ENCODE data around the gene PEAR1. TPM values are rescaled to one million over a fixed set of nuclear protein-coding genes. Genes with fewer than 3 reads are reported as not detected.

PEAR1 gene
- total and polyA plus RNA-seq, 8 donors: 1.2 to 16.3 (median 2.7) TPM

GRCh38 chr1:156905176-156905575 lies 11.7 kb downstream of the PEAR1 start:
- intact Hi-C loops (cut with DNase I; ENCODE audit: low total_unique reads): no loop called here
- Histone ChIP-seq H3K9me3 (no peaks in the 10 kb centered on the region), H3K27ac (no peak overlapping the region), H3K4me1 (peaks cover 4 to 39% (median 22%) of the 10 kb centered on the region in 4 donors), H3K36me3 (peaks cover 0 to 19% (median 4%) of the 10 kb centered on the region in 4 donors), H3K4me3 (no peak overlapping the region), H3K27me3 (peaks cover 0 to 62% (median 7%) of the 10 kb centered on the region in 3 donors)
- TF ChIP-seq CTCF (IDR thresholded peaks at IDR 0.05) (no peak), POLR2A (IDR thresholded peaks at IDR 0.05) (no peak)
- WGBS, 5 donors: 76 to 90% (median 82%) methylated on average over 13 to 16 of the region's 16 CpGs
- DNase-seq: no peak

GRCh38 chr1:156905651-156906050 lies 12.1 kb downstream of the PEAR1 start:
- no peak overlapping the region for H3K27ac ChIP-seq
- peaks cover 0 to 19% (median 4%) of the 10 kb centered on the region in 4 donors for H3K36me3 ChIP-seq
- intact Hi-C loops (cut with DNase I; ENCODE audit: low total_unique reads): no loop called here
- 33 to 71% (median 54%) methylated on average over 4 of the region's 4 CpGs for WGBS, 5 donors
- peaks cover 4 to 39% (median 26%) of the 10 kb centered on the region in 4 donors for H3K4me1 ChIP-seq
- H3K4me3 ChIP-seq: no peak overlapping the region
- TF ChIP-seq POLR2A (IDR thresholded peaks at IDR 0.05) (no peak), CTCF (IDR thresholded peaks at IDR 0.05) (no peak), EP300 (IDR thresholded peaks at IDR 0.05) (no peak)
- DNase-seq: no peak
- H3K27me3 ChIP-seq: peaks cover 0 to 62% (median 7%) of the 10 kb centered on the region in 3 donors
- no peaks in the 10 kb centered on the region for H3K9me3 ChIP-seq

GRCh38 chr1:156906206-156906906 lies 12.8 kb downstream of the PEAR1 start:
- no peak for TF ChIP-seq EP300 (IDR thresholded peaks at IDR 0.05)
- no peak for TF ChIP-seq POLR2AphosphoS5 (IDR thresholded peaks at IDR 0.05)
- 88 to 96% (median 93%) methylated on average over 9 to 16 of the region's 16 CpGs for WGBS, 5 donors
- intact Hi-C loops (cut with DNase I; ENCODE audit: low total_unique reads): no loop called here
- no peak overlapping the region for H3K27ac ChIP-seq
- H3K4me3 ChIP-seq: no peak overlapping the region
- no peaks in the 10 kb centered on the region for H3K9me3 ChIP-seq
- peaks cover 4 to 35% (median 25%) of the 10 kb centered on the region in 4 donors for H3K4me1 ChIP-seq
- H3K27me3 ChIP-seq: peaks cover 0 to 57% (median 7%) of the 10 kb centered on the region in 3 donors
- DNase-seq: no peak
- peaks cover 0 to 19% (median 4%) of the 10 kb centered on the region in 4 donors for H3K36me3 ChIP-seq

- Histone ChIP-seq H3K4me1 (peaks cover 0 to 32% (median 23%) of the 10 kb centered on the region in 4 donors), H3K27ac (no peak overlapping the region), H3K9me3 (no peaks in the 10 kb centered on the region), H3K27me3 (peaks cover 0 to 63% (median 7%) of the 10 kb centered on the region in 3 donors), H3K36me3 (peaks cover 0 to 34% (median 12%) of the 10 kb centered on the region in 4 donors), H3K4me3 (no peak overlapping the region)
- 49 to 67% (median 57%) methylated on average over 17 to 29 of the region's 29 CpGs for WGBS, 5 donors
- intact Hi-C loops (cut with DNase I; ENCODE audit: low total_unique reads): no loop called here
- no peak for DNase-seq
- TF ChIP-seq POLR2AphosphoS5 (IDR thresholded peaks at IDR 0.05) (no peak), EP300 (IDR thresholded peaks at IDR 0.05) (no peak), CTCF (IDR thresholded peaks at IDR 0.05) (no peak), POLR2A (IDR thresholded peaks at IDR 0.05) (no peak)
Observed at GRCh38 chr1:156908541-156908940, 15.0 kb downstream of the PEAR1 start.

- WGBS, 5 donors: 59 to 76% (median 65%) methylated on average over 10 of the region's 10 CpGs
- intact Hi-C loops (cut with DNase I; ENCODE audit: low total_unique reads): no loop called here
Observed at GRCh38 chr1:156908955-156909354, 15.4 kb downstream of the PEAR1 start.

More at GRCh38 chr1:156908955-156909354, 15.4 kb downstream of the PEAR1 start:
- TF ChIP-seq CTCF (IDR thresholded peaks at IDR 0.05) (no peak), POLR2AphosphoS5 (IDR thresholded peaks at IDR 0.05) (no peak), EP300 (IDR thresholded peaks at IDR 0.05) (no peak), POLR2A (IDR thresholded peaks at IDR 0.05) (no peak)
- no peaks in the 10 kb centered on the region for H3K9me3 ChIP-seq
- H3K4me3 ChIP-seq: no peak overlapping the region
- no peak overlapping the region for H3K27ac ChIP-seq
- no peak for DNase-seq
- peaks cover 0 to 32% (median 23%) of the 10 kb centered on the region in 4 donors for H3K4me1 ChIP-seq
- H3K36me3 ChIP-seq: peaks cover 3 to 38% (median 15%) of the 10 kb centered on the region in 4 donors
- peaks cover 0 to 67% (median 7%) of the 10 kb centered on the region in 3 donors for H3K27me3 ChIP-seq
